GM18909 (cell line): Measurements from ENCODE around the gene FRMD1.

Experiments
- ATAC-seq: cut with Tn5 transposase; IDR thresholded peaks from one replicate; pipeline ENCODE4 v1.9.1; 2021; ENCODE audit warnings: mild to moderate bottlenecking; ENCODE audit not compliant: unreplicated experiment, poor library complexity

Gene FRMD1

DNA sequence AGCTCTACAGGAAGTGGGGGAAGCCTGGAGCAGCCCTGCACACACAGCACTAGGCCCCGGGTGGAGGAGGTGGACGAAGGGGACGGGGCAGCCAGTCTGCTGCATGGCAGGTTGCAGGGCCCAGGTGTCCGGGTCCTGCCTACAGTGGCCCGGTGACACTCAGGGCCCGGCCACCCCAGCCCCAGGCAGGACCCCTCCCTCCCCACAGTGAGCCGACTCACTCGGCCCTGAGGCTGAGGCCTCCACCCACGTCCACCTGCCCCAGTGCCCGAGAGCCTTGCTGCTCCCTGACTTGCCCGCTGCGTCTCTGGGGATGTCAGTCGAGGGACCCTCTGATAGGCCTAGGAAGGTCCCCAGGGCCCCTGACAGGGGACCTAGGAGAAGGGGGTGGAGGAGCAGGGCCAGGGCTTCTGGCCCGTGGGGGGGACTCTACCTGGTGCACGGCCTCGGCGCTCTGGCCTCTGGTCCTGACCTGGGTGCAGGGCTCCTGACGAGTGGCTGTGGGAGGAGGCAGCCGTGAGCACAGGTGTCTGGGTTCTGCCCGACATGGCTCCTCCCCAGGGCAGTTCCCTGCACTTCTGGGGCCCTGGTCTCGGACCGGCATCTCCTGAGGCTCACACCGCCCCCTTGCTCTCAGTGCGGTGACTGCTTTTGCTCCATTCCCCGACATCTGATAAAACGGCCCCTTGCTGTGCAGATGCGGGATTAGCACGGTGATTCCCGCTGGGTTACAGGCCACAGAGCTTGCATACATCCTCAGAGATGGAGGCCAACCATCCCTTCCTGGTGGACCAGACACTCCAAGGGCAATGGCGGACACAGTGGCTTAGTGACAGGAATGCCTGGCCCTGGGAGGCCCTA is 20.1 kb downstream of the FRMD1 start:
- no peak for ATAC-seq

DNA sequence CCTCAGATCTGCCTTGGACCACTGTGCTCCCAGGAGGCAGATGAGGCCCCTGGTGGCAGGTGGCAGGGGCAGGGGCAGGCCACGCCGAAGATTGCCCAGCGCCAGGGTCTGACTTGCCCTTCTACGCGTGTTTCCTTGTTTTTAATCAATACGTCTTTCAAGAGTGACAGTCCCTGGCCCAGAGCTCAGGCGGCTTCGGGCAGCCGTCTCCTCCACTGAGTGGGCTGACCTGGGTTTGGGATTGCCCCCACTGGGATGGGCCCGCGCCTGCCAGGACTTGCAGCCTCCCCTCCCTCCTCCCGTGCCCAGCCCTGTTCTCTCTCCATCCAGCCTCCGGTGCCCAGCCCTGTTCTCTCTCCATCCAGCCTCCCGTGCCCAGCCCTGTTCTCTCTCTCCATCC is 21.2 kb downstream of the FRMD1 start:
- ATAC-seq, result no peak

GRCh38 chr6:168056892-168057527 is 22.0 kb downstream of the FRMD1 start:
- ATAC-seq, result no peak

DNA sequence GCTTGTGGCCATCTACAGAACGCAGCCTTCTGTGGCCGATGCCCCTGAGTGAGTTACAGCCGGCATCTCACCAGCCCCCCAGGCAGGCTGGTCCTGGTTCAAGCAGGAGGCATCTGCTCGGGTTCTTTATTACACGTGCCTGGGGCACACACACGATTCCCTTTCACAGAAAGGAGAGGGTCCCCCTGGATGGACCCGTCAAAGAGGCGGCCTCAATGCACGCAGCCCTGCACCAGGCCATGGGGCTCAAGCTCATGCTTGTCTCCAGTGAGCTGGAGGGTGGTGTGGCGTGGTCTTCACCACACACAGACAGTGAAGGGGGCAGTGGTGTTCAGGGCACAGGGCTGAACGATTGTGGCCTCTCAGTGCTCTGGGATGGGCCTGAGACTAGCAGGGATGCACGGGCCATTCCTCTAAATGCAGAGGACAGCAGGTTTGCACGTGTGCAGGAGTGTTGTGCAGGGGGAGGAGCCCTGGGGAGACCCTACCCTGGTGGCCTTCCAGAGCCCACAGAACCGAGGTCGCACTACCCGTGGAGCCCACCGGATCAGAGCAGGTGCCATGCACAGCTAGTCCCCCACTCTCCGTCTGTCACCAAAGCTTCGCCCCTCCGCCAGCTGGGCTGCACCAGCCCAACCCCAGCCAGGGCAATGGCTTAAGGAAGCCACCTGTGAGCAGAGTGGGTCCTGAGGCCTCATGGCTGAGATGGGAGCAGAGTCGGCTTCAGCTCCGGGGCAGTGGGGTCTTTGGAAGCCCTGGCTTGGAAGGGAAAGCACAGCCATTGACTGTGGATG is 23.1 kb downstream of the FRMD1 start:
- no peak for ATAC-seq

GRCh38 chr6:168054765-168055560 is 24.0 kb downstream of the FRMD1 start:
- ATAC-seq, result no peak

DNA sequence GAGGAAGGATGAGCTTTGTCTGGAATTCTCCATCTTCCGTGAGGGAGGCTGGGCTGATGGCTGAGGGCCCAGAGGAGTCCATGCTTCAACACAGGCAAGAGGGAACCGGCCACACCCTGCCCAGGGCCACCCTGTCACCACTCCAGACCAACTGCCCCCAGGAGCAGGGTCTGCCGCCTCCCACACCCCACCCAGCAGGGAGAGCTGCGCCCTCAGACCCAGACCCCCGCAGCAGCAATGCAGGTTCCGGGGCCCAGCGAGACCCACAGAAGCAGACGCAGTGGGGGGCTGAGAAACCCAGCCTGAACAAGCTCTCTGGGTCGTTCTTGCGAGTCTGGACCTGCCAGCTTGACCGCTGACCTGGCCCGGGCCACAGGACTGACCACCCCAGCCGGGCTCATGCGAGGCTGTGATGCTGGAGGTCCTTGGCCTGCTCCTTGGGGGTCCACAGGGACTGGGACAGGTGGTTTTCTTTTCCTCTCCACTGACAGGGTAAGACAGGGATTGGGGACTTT is 25.0 kb downstream of the FRMD1 start:
- no peak for ATAC-seq

DNA sequence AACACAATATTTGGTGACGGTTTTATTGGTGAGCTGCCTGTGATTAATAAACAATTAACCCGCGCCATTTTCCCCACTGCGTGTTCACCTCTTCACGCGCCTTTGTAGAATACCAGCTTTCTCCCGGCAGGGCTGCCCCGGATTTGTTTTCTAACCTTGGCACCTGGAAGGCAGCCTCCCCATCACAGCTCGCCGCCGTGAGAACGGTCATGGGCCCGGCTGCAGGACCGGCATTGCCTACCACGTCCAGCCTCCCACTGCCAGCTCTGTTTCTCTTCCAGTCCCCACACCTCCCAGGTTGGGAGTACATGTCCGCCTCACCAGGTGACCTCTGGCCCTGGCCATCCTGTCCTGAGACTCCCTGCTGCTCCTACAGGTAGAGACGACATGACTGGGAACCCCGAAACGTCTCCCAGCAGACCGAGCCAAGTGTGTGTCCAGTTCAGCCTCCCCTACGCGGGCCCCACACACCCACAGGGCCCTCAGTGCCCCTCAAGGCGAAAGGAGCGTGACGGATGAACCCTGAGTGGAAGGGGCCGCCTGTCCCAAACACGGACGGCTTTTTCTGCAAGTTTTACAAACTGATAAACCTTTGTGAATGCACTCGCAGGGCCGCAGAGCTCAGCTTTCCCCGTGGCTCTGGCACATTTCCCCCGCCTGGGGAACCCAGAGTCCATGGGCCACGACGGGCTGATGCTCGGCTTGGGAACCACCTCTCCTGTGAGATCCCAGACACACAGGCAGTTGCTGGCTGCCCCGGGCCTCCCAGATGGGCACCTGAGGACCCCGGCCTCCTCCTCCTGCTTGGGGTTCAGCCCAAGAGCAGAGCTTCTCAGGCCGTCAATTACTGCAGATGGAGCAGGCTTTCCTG is 25.7 kb downstream of the FRMD1 start:
- ATAC-seq, result no peak

GRCh38 chr6:168052291-168052891 is 26.6 kb downstream of the FRMD1 start:
- ATAC-seq, result no peak

DNA sequence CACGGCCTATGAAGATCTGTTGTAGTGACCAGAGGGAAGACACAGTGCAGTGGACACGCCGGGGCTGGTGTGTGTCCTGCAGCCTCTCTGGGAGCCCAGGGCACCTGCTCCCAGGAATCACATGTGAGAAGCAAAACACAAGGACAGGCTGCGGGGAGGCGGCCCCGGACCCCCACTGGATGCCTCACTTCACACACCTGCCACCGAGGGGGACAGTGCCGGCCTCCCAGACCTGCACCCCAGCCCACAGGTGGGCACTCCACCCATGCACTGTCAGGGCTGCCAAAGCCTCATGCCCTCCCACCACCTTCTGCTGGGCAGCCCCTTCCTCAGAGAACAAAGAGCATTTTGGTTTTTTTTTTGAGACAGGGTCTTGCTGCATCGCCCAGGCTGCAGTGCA is 27.4 kb downstream of the FRMD1 start:
- ATAC-seq, result no peak

- no peak for ATAC-seq
These were observed 28.0 kb downstream of the FRMD1 start for GRCh38 chr6:168050881-168051586.

DNA sequence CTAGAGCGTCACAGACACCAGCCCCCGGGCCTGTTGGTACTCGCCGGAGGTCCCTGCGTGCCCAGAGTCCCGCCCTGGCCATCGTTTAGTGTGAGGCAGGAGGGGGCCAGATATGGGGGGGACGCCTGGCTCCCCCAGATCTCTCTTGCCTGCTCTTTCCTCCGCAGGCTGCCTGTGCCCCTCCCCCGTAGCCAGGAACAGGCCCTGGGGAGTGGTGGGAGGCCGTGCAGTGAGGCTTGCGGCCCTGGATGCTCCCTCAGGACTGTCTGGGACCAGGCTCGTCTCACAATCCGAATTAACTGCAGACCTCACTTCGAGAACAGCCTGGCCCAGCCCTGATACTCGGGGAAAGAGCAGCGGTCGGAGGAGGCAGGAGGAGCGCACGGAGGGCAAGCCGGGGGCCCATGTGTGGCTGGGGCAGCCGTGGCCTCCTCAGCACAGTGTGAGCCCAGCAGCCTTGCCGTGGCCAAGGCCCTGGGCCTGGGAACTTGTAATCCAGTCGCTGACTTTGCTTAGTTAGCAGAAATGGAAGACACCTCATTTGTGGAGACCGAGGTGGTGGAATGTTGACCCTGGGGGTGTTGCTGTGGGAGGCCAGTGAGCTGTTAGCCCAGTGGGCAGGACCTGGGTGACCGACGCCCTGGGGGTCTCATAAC is 28.7 kb downstream of the FRMD1 start:
- ATAC-seq, result no peak

- no peak for ATAC-seq
These were observed 29.2 kb downstream of the FRMD1 start for GRCh38 chr6:168049706-168050224.

DNA sequence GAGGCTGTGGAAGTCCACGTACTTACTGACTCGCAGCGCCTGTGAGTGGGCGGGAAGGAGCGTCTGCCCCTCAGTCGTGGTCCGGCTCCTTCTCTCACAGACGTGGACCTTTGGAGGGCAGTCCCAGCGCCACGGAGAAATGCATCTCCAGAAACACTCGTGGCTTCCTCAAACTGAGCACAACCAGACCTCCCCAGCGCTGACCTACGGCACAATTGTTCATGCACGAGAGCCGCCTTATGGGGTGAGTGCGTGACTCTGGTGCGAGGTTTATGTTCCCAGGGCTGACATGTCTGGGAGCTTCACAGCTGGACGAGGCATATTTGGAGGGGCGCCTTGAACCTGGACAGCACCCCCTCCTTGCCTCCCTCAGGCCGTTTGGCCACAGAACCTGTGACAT is 29.7 kb downstream of the FRMD1 start:
- ATAC-seq, result no peak

GRCh38 chr6:168048724-168049025 is 30.3 kb downstream of the FRMD1 start:
- ATAC-seq, result no peak

GRCh38 chr6:168047841-168048723 is 30.9 kb downstream of the FRMD1 start:
- ATAC-seq, result no peak

- ATAC-seq, result no peak
These were observed 32.3 kb downstream of the FRMD1 start for GRCh38 chr6:168046696-168047095.
